Jurkat, Clone E6-1 (cell line): ENCODE measurements around the gene MCOLN3.
"Not testable (repeated sequence)": the region's sequence is repeated elsewhere in the genome, so short reads cannot be mapped to it uniquely, and the experiment has no call there.

Experiments
- DNase-seq: peaks from one replicate; pipeline ENCODE4 v3.0.0-alpha.2; 2011; ENCODE audit warnings: low read depth, low spot score
- H3K4me3 ChIP-seq: 2 replicates; pipeline ENCODE4 v1.5.1; 2011; ENCODE audit warnings: mild to moderate bottlenecking, low read length, control low read depth, moderate library complexity

Gene MCOLN3

DNA sequence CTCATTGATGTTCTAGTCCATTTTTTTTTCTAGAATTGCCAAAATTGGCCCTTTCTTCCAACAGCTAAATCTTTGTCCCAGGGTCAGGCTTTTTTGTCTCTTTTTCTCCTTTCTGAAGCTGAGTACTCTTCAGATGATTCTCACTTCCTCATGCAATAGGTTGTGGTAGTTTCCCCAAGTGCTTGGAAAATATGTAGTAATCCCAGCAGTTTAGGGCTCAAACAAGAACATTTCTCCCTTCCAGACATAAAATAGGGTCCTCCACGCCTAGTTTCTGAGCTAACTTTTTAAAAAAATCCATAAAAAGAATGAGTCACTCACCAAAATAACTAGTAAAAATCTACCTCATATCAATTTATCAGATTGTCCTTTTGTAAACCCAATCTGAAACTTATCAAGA lies 10.0 kb upstream of the MCOLN3 start:
- no peak overlapping the region for H3K4me3 ChIP-seq
- DNase-seq, result no peak

DNA sequence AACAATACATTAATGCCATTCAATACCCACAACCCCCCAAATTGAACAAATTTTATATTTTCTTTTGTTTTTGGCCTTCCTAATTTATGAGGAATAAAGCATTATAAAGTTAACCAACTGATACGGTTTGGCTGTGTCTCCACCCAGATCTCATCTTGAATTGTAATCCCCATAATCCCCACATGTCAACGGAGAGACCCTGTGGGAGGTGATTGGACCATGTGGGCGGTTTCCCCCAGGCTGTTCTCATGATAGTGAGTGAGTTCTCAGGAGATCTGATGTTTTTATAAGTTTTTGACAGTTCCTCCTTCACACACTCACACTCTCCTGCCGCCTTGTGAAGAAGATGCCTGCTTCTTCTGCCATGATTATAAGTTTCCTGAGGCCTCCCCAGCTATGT lies 6.4 kb upstream of the MCOLN3 start:
- no peak for DNase-seq
- H3K4me3 ChIP-seq, result no peak overlapping the region

DNA sequence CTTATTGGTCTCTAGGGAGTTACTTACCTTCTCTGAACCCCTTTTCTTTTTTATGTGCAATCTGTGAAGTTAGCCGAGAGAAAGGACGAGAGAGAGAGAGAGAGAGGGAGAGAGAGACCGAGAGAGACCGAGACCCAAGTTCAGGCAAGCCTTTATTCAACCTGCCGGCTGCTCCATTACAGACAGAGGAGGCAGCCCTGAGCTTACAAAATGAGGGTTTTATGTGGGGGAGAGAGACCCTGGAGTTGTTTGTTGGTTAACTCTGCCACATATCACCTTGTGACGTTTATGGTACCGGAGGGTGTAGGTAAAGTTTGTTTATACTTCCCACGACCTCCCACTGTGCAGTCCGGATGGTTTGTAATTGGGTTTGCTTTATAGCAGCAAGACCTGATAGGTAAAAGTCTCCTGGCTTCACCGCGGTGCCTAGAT lies 1.5 kb upstream of the MCOLN3 start:
- DNase-seq, result no peak
- no peak overlapping the region for H3K4me3 ChIP-seq

DNA sequence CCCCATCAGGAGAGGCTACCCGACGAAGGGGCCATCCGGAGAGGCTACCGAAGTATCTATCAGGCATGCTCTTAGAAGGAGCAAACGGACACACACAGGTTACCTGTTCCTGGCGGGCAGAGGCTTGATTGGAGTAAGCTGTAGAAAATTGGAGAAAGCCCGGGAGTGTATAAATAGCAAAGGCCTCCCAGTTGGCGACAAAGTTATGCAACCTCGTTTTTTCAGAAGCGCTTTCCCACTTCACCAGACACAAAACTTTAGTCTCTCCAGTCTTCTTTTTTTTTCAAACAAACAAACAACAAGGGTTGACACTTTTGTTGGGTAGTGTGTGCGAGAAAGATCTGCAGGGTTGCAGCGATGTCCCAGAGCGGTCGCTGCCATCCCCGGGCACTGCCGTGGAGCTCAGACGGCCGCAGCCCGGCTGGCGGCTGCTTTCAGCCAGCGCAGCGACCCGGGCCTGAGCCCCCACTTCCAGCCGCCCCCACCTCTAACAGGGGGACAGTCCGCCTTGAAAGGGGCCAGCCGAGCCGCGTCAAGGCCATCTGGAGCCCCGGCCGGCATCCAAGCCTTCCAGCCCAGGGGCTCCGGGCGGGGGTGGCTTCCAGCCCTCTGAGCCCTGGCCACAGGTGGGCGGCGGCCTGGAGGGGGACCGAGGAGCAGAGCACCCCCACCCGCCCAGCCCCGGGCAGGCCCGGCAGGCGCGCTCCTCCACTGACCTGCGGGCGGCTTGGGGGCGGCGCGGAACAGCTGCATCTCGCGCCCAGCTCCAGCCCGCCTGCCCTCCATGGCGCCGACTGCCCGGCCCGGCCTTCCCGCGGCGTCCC lies 616 bp downstream of the MCOLN3 start:
- DNase-seq, result no peak

DNA sequence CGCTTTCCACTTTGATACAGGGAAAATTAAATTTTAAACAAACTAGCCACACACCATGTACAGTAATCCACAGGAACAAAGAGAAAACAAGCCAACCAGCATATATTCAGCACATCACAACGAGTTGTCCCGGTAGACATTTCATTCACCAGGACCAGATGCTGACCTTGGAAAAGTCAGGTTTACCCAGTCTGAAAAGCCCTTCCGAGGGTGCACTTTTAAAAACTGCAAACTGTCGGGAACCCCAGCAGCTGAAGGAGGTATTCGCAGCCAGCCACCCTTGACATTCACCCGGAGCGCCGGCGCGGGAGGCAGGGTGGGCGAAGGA lies 1.2 kb downstream of the MCOLN3 start:
- DNase-seq, result no peak
- H3K4me3 ChIP-seq, result no peak overlapping the region

More for the DNA sequence above, 616 bp downstream of the MCOLN3 start:
- H3K4me3 ChIP-seq, result no peak overlapping the region

DNA sequence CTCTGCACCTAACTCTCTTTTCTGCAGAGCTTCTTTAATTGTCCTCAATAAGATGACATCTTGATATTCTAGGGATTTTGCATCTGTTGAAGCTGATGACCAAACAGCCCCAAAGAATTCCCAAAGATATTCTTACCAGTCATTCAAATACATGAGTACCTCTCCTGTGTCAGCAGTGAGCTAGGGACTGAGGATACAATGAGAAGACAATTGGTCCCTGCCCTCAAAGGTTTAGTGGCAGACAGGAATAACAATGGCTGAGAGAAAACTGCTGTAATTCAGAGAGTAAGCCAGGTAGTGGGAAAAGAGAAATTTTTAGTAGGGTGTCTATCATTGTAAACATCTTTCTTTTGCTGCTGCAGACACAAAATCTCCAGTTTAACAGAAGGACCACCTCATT lies 5.9 kb downstream of the MCOLN3 start:
- no peak overlapping the region for H3K4me3 ChIP-seq
- DNase-seq, result no peak

DNA sequence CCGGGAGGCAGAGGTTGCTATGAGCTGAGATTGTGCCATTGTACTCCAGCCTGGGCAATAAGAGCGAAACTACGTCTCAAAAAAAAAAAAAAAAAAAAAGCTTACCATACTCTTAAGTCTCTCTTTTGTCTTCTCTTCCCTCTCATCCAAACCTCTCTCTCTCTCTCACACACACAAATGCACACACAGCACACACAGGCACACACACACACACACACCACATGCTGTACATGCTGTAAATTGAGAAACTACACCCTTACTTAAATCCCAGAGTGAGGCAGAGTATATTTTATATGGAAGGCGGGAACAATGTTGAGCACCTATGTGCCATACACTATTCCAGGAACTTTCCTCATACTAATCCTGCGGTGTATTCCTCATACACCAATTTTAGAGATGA lies 6.5 kb downstream of the MCOLN3 start:
- no peak overlapping the region for H3K4me3 ChIP-seq
- no peak for DNase-seq

DNA sequence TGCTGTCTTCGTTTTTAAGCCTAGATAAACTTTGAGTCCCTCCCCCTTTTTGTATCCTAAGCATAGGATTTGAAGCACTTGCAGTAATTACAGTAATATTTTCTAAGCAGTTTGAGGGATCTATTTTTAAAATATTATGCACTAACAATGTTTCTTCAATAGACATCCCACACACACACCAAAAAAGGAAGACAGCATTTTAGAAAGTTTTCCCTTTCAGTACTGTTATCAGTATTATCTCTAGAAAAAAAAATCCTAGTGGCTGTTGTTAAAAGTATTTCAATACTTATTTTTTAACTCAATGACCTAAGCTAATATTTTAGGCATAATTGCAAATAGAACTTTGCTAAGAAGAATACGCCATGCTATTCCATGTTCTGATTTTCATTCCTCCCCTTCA lies 15.1 kb downstream of the MCOLN3 start:
- no peak overlapping the region for H3K4me3 ChIP-seq
- no peak for DNase-seq

DNA sequence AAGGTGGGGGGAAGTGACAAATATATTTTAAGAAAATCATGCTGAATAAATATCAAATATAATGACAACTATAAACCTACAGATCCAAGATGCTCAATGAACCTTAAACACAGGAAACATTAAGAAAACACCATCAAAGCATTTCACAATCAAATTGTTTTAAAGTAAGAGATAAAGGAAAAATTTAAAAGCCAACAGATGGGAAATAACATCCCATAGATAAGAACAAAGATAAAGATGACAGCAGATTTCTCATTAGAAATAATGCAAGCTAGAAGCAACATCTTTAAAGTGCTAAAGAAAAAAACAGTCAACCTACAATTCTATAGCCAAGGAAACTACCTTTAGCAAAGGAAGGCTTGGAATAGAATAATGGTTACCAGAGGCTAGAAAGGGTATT lies 17.8 kb downstream of the MCOLN3 start:
- DNase-seq, result no peak
- no peak overlapping the region for H3K4me3 ChIP-seq

DNA sequence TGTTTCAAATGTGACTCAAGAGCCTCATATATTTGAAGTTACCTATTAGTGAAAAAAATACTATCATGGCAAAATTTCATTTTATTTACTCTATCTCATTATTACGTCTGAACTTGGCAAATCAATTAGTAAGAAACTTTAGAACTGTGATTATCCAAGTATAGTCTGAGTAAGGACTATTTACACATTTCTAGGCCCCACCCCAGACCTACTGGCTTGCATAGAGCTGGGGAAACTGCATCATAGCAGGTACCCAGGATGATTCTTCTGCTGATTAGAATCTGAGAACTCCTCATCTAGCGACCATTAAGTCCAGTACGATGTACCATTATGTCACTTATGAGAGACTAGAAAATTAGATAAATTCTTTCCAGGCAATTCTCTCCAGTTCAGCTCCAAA lies 20.1 kb downstream of the MCOLN3 start:
- no peak overlapping the region for H3K4me3 ChIP-seq
- no peak for DNase-seq

DNA sequence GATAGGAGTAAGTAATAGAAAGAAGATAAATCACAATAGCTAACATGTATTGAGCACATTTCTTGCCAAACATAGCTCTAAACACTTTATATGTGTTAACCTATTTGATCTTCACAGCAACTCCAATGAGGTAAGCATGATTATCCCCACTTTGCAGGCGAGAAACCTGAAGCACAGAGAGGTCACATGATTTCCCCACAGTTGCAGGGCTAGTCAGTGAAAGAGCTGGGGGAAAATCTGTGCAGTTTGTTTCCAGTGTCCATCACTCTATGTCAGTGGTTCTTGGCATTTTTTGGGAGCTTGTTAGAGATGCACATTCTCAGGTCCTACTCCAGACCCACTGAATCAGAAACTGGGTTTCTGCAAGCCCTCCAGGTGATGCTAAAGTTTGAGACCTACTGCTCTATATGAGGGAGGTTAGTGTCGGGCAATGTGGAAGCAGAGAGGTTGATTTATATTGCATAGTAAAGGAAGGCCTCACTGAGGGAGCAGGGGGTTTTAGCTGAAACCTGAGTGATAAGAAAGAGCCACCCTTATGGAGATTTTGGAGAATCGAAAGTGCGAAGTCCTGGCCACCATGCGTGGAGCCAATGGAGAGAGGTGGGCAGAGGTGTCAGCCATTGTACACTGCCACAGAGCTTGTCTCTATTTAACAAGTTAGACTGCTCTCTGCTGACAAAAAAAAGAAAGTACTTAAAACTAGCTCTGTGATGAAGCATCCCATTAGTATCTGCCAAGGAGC lies 20.9 kb downstream of the MCOLN3 start:
- H3K4me3 ChIP-seq, result no peak overlapping the region
- DNase-seq, result no peak

DNA sequence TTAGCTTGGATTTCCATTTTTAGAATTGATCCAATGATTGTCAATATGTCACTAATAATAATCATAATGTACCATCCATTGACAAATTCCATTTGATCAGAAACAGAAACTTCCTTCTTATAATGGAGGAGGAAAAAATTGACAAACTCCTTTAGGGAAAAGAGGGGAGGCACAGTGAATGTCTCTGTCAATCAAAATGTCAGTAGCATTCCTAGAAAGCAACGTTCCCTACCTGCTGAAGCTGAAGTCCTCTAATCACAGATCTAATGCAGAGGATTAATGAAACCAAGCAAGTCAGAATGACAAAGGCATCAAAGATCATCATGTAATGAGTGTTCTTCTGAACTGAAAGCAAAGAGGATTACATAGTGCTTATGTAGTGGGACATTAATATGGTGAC lies 22.4 kb downstream of the MCOLN3 start:
- no peak overlapping the region for H3K4me3 ChIP-seq
- DNase-seq, result no peak

DNA sequence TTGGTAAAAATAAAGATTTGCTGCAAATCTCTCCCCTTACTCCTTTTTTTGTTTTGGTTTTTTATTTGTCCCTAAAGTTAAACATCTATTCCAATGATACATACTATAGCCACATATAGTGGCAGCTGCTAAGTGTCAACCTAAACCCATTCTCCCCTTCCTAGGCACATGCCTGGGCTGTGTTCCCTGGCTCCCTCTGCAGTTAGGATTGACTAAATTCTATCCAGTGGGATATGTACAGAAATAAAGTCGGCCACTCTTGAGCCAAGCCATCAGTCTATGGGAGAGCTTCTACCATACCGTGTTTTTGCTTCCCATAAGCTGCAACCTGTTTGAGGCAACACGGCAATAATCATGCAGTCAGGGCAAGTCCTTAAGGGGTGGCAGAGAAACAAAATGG lies 23.6 kb downstream of the MCOLN3 start:
- H3K4me3 ChIP-seq, result no peak overlapping the region
- DNase-seq, result no peak

DNA sequence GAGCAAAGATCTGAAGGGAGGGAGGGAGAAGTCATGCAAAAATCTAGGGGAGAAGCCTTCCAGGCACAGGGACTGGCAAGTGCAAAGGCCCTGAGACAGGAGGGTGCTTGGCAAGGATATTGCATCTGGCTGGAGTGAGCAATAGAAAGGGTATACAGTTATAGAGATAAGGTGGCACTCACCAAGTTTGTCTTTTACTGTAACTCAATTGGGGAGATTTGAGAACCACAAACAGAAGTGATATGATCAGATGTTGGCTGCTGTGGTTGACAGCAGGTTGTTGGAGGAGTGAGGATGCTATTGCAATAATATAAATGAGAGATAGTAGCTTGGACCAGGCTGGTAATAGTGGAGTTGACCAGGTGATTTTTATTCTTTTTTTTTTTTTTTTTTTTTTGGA lies 25.6 kb downstream of the MCOLN3 start:
- H3K4me3 ChIP-seq, result no peak overlapping the region
- DNase-seq, result peak; percentile 4

DNA sequence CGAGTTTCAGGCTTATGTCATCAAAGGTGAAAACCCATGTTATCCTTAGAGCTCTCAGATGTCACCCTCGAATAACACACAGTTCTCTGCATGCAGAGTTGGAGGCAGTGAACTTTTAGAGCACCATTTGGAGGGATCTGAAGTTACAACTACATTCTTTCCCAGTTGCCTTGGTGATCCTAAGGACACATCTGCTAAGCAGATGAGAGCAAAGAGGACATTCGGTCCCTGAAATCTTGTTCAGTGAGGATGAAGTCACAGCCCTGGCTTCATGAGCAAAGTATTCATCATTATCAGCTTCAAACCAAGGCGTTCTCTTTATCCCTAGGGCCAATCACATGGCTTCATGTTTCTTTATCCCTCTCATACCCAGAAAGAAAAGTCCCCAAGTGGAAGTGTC lies 28.3 kb downstream of the MCOLN3 start:
- no peak for DNase-seq
- no peak overlapping the region for H3K4me3 ChIP-seq

DNA sequence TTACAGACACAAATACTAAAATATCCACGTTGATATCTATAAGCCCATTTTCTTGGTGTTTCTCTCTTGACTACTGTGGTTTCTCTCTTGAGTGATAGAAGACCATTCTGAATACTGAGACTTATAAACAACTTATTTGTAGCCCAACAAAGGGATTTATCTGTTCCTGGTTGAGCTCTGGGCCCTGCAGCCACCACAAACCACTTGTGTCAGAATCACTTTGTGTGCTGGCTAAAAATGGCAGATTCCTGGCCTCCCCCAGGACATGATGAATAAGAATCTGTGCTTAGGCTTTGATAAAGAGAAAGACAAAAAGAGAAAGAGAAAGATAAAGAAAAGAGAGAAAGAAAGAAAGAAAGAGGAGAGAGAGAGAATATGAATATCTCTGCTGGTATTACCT lies 32.5 kb downstream of the MCOLN3 start:
- no peak for DNase-seq
- no peak overlapping the region for H3K4me3 ChIP-seq

DNA sequence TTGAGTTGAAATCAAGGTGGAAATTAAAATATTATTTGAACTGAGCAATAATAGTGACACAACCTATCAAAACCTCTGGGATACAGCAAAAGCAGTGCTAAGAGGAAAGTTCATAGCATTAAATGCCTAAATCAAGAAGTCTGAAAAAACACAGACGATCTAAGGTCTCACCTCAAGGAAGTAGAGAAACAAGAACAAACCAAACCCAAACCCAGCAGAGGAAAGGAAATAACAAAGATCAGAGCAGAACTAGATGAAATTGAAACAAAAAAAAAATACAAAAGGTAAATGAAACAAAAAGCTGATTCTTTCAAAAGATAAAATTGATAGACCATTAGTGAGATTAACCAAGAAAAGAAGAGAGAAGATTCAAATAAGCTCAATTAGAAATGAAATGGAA lies 42.7 kb downstream of the MCOLN3 start:
- DNase-seq, H3K4me3 ChIP-seq: not testable (repeated sequence)

DNA sequence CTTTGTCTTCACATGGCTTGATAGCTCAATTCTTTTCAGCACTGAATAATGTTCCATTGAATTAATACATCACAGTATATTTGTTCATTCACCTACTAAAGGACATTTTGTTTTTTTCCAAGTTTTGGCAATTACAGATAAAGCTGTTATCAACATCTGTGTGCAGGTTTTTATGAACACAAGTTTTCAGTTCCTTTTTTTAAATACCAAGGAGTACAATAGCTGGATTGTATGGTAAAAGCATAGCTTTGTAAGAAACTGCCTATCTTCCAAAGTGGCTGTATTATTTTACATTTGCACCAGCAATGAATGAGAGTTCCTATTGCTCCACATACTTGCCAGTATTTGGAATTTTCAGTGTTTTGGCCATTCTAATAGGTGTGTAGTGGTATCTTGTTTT lies 46.6 kb downstream of the MCOLN3 start:
- H3K4me3 ChIP-seq, result no peak overlapping the region
- no peak for DNase-seq

DNA sequence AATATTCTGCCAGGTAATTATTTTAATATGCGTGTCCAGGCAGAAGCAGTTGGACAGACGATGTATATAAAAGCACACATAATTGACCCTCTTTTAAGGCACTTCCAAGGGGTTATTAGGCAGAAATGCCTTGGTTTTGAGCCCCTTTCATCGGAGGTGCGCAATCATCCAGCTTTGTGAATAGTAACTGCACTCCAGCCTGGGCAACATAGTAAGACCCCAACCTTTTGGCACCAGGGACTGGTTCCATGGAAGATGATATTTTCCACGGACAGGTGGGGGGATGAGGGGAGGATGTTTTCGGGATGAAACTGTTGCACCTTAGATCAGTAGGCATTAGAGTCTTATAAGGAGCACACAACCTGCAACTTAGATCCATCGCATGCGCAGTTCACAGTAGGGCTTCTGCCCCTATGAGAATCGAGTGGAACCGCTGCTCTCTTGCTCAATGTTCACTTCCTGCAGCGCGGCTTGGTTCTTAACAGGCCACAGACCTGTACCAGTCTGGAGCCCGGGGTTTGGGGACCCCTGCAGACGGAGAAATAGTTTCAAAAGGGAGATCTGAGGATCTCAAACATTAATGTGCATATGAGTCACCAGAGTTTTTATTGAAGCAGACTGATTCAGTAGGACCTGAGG lies 49.5 kb downstream of the MCOLN3 start:
- H3K4me3 ChIP-seq, result no peak overlapping the region
- DNase-seq, result no peak
